Measurements from ENCODE around the gene RANBP1. TPM values are rescaled to one million over a fixed set of nuclear protein-coding genes. Genes with fewer than 3 reads are reported as not detected.

RANBP1 gene
- polyA plus RNA-seq, 2 of the 4 experiments (the other 2 are of a cell fraction): 239 to 338 TPM

DNA sequence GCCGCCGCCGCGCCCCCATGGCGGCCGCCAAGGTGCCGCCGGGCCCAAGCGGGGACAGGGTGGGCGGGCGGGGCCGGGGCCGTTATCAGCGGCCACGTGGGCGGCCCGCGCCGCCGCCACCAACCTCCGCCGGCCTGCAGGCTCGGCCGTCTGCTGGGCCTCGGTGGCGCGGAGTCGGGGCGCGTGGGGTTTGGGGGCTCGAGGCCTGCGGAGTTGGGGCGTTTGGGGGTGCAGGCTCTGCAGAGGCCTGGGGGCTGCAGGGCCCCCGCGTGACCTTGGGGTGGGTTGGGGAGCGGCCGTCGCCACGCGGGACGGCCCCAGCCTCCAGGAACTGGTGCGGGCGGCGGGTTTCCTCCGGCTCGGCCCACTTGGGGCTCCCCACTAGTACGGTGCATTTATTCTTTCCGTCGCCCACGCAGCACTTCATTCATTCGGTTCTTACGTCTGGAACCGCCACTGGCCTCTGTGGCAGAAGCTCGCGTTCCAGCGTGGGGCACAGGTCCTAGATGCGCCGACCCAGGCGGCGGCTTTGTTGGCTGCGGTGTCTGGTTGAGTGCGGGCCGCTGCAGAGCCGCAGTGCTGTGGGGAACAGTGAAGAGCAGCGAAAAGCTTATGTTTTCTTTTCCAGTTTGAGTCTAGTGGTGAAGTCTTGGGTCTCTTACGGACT, 1.9 kb downstream of the RANBP1 start:
- H3K4me2 ChIP-seq: peak overlapping the region; percentile 96
- peaks cover 22% of the 10 kb centered on the region for H3K4me1 ChIP-seq
- DNase-seq (ENCODE audit: low read depth in 1 of 2, low spot score in 1 of 2) (no peak), FAIRE-seq (no peak), ATAC-seq (peak in 1 of 2 experiments; percentile 35; a peak in 4 of 6 replicates)
- peak overlapping the region; percentile 90 to 100 for H3K27ac ChIP-seq
- no peak for TF ChIP-seq ESRRA (IDR thresholded peaks at IDR 0.05; ENCODE audit: borderline replicate concordance, low read length)
- peak in 1 of 2 experiments; percentile 26; a peak in 2 of 5 replicates for TF ChIP-seq JUN (IDR thresholded peaks at IDR 0.05)
- ChIA-PET CTCF (no interaction called here), POLR2A (interaction anchor here (0.8 kb wide), 1 partner anchor 9 kb away, joined by 3 read pairs; no protein-coding TSS in a partner anchor)
- H3K9me3 ChIP-seq: no peaks in the 10 kb centered on the region
- H3K4me3 ChIP-seq: peak overlapping the region; percentile 60
- 0% methylated on average over 2 of the region's 66 CpGs for WGBS (ENCODE audit: missing lambda C conversion rate)

DNA sequence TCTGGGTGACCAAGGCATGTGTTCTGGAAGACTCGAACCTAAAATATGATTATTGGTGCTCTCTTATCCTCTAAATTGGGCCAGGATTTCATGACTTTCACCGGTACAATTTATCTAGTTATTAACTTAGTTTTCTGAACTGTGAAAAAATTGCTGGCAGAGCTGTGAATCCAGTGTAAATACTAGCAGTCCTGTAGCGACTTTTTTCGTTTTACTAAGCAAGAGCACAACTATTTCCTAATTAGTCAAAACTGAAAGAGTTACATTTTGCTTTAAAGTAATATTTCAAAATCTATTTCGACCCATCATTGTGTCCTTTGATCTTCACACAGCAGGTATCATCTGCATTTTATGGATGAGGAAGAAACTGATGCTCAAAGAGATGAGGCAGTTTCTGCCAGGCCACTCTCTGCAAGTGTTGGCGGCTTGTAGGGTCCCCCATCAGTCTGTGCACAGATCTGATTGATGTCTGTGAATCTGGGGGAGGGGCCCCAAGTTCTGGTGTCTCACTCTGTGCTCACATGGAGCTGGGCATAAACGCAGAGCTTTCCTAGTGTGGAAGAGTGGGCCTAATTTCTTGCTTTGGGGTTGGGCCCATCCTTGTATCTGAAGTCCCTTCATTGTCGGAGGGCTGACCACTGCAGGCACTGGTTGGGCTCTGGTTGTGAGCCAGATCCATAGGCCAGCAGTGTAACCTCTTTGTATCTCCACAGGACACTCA, 2.6 kb downstream of the RANBP1 start:
- WGBS (ENCODE audit: missing lambda C conversion rate): 16% methylated on average over 8 of the region's 8 CpGs
- FAIRE-seq: no peak
- Histone ChIP-seq H3K9me3 (no peaks in the 10 kb centered on the region), H3K4me2 (peak overlapping the region; percentile 96), H3K27ac (peak overlapping the region; percentile 90 to 100), H3K4me3 (peak overlapping the region; percentile 60), H3K4me1 (peaks cover 22% of the 10 kb centered on the region)
- ChIA-PET CTCF (no interaction called here), POLR2A (no interaction called here)
- DNase-seq (ENCODE audit: low read depth in 1 of 2, low spot score in 1 of 2): no peak
- no peak for TF ChIP-seq JUNB (IDR thresholded peaks at IDR 0.05)
- no peak for TF ChIP-seq RAD21 (conservative IDR thresholded peaks at IDR 0.05 in 1 of 2, IDR thresholded peaks at IDR 0.05 in 1 of 2)
- no peak for TF ChIP-seq CBX8 (IDR thresholded peaks at IDR 0.05)
- TF ChIP-seq, protein P1, sequence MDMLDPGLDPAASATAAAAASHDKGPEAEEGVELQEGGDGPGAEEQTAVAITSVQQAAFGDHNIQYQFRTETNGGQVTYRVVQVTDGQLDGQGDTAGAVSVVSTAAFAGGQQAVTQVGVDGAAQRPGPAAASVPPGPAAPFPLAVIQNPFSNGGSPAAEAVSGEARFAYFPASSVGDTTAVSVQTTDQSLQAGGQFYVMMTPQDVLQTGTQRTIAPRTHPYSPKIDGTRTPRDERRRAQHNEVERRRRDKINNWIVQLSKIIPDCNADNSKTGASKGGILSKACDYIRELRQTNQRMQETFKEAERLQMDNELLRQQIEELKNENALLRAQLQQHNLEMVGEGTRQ (IDR thresholded peaks at IDR 0.05): no peak
- no peak for TF ChIP-seq BHLHE40 (IDR thresholded peaks at IDR 0.05; ENCODE audit: low read depth, low read length)
- no peak for TF ChIP-seq NR3C1 (IDR thresholded peaks at IDR 0.05)
- TF ChIP-seq MYC (IDR thresholded peaks at IDR 0.05; ENCODE audit: borderline replicate concordance, low read length): no peak
- no peak for TF ChIP-seq TP53 (CRISPR knock-in tag; IDR thresholded peaks at IDR 0.05)
- no peak for TF ChIP-seq TFCP2L1 (CRISPR knock-in tag; IDR thresholded peaks at IDR 0.05)
- TF ChIP-seq, protein P2, sequence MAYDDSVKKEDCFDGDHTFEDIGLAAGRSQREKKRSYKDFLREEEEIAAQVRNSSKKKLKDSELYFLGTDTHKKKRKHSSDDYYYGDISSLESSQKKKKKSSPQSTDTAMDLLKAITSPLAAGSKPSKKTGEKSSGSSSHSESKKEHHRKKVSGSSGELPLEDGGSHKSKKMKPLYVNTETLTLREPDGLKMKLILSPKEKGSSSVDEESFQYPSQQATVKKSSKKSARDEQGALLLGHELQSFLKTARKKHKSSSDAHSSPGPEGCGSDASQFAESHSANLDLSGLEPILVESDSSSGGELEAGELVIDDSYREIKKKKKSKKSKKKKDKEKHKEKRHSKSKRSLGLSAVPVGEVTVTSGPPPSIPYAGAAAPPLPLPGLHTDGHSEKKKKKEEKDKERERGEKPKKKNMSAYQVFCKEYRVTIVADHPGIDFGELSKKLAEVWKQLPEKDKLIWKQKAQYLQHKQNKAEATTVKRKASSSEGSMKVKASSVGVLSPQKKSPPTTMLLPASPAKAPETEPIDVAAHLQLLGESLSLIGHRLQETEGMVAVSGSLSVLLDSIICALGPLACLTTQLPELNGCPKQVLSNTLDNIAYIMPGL (CRISPR knock-in tag; IDR thresholded peaks at IDR 0.05; ENCODE audit: borderline replicate concordance): no peak
- TF ChIP-seq CHD2 (IDR thresholded peaks at IDR 0.05; ENCODE audit: low read length, partially characterized antibody): no peak
- no peak for TF ChIP-seq NFE2L2 (conservative IDR thresholded peaks at IDR 0.05; ENCODE audit: low read length)
- TF ChIP-seq, protein P3, sequence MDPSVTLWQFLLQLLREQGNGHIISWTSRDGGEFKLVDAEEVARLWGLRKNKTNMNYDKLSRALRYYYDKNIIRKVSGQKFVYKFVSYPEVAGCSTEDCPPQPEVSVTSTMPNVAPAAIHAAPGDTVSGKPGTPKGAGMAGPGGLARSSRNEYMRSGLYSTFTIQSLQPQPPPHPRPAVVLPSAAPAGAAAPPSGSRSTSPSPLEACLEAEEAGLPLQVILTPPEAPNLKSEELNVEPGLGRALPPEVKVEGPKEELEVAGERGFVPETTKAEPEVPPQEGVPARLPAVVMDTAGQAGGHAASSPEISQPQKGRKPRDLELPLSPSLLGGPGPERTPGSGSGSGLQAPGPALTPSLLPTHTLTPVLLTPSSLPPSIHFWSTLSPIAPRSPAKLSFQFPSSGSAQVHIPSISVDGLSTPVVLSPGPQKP (IDR thresholded peaks at IDR 0.05; ENCODE audit: low read depth, low read length): no peak
- TF ChIP-seq FOSL2 (IDR thresholded peaks at IDR 0.05): no peak
- TF ChIP-seq FOSL2 (CRISPR knock-in tag; IDR thresholded peaks at IDR 0.05): no peak
- TF ChIP-seq FOSB (CRISPR knock-in tag; IDR thresholded peaks at IDR 0.05): no peak
- TF ChIP-seq ZNF302 (CRISPR knock-in tag; IDR thresholded peaks at IDR 0.05): no peak
- no peak for TF ChIP-seq ZFP36 (IDR thresholded peaks at IDR 0.05; ENCODE audit: borderline replicate concordance, partially characterized antibody)
- ATAC-seq: no peak
